CD14-positive monocyte (primary cell): ENCODE data around the gene ANO6. TPM values are rescaled to one million over a fixed set of nuclear protein-coding genes. Genes with fewer than 3 reads are reported as not detected.
A peak's percentile ranks its signal among the peaks of the same experiment; 100 is the strongest.

Experiments
- DNase-seq, 3 donors: peaks; one replicate each; pipeline ENCODE4 v3.0.0-alpha.2; 2011 to 2022
- H2AFZ ChIP-seq: 2 replicates; pipeline ENCODE4 v1.6.0; 2012; ENCODE audit warnings: mild to moderate bottlenecking, low read depth, low read length, inconsistent platforms; ENCODE audit not compliant: insufficient read depth, poor library complexity, severe bottlenecking
- H3K27ac ChIP-seq, 2 donors: 1 replicate in 1 of 2; 2 replicates in 1 of 2; pipeline ENCODE4 v1.5.1; 2012 to 2013; ENCODE audit warnings: low read length in 2 of 2, control low read depth in 1 of 2, inconsistent platforms in 1 of 2, low read depth in 1 of 2, mild to moderate bottlenecking in 1 of 2
- H3K27me3 ChIP-seq, 2 donors: one replicate each; pipeline versions ENCODE4 v1.6.0 to v1.6.1; 2011 to 2013; ENCODE audit warnings: low read length in 2 of 2; ENCODE audit not compliant: control insufficient read depth in 2 of 2, insufficient read depth in 2 of 2
- H3K36me3 ChIP-seq, 2 donors: replicated peaks in 1 of 2; 1 replicate in 1 of 2; 2 replicates in 1 of 2; pipeline versions ENCODE4 v1.5.1 to v1.6.1; 2012 to 2013; ENCODE audit warnings: low read length in 2 of 2, control low read depth in 1 of 2, inconsistent platforms in 1 of 2, mild to moderate bottlenecking in 1 of 2; ENCODE audit not compliant: insufficient read depth in 2 of 2, control insufficient read depth in 1 of 2
- H3K4me1 ChIP-seq, 2 donors: 1 replicate in 1 of 2; 2 replicates in 1 of 2; pipeline versions ENCODE4 v1.5.1 to v1.6.1; 2012 to 2013; ENCODE audit warnings: low read length in 2 of 2, control low read depth in 1 of 2, inconsistent platforms in 1 of 2, mild to moderate bottlenecking in 1 of 2, moderate library complexity in 1 of 2; ENCODE audit not compliant: insufficient read depth in 2 of 2, control insufficient read depth in 1 of 2
- H3K4me2 ChIP-seq: replicated peaks from 2 replicates; pipeline ENCODE3; 2012; ENCODE audit warnings: low read length, moderate library complexity, mild to moderate bottlenecking; ENCODE audit not compliant: poor library complexity, severe bottlenecking; ENCODE audit errors: extremely low read depth
- H3K4me3 ChIP-seq, 3 experiments: fragments of 200-600 bp in 1 of 3; sonication (generic) in 1 of 3; replicated peaks in 1 of 3; 1 replicate in 2 of 3; 2 replicates in 1 of 3; pipeline ENCODE4 v1.5.1; 2011 to 2013; ENCODE audit warnings: low read length in 3 of 3, mild to moderate bottlenecking in 3 of 3, control low read depth in 2 of 3, low read depth in 2 of 3, inconsistent platforms in 1 of 3, moderate library complexity in 1 of 3
- H3K79me2 ChIP-seq: 2 replicates; pipeline ENCODE4 v1.6.0; 2012; ENCODE audit warnings: mild to moderate bottlenecking, control low read depth, inconsistent platforms, low read length, moderate library complexity; ENCODE audit not compliant: insufficient read depth
- H3K9ac ChIP-seq: 2 replicates; pipeline ENCODE4 v1.6.0; 2017; ENCODE audit warnings: low read length, mild to moderate bottlenecking; ENCODE audit not compliant: insufficient read depth, poor library complexity, severe bottlenecking
- H3K9me3 ChIP-seq, 2 donors: replicated peaks in 1 of 2; 1 replicate in 1 of 2; 2 replicates in 1 of 2; pipeline versions ENCODE4 v1.5.1 to v1.6.1; 2012 to 2013; ENCODE audit warnings: low read length in 2 of 2, control low read depth in 1 of 2; ENCODE audit not compliant: control insufficient read depth in 1 of 2, insufficient read depth in 1 of 2
- H4K20me1 ChIP-seq: 2 replicates; pipeline ENCODE4 v1.6.0; 2012; ENCODE audit warnings: mild to moderate bottlenecking, low read length, control low read depth, moderate library complexity; ENCODE audit not compliant: insufficient read depth
- H3K27ac Mint-ChIP-seq, 7 donors: one replicate each; pipeline ENCODE4 v1.8.0; 2020; ENCODE audit warnings: mild to moderate bottlenecking in 7 of 7, mixed read lengths in 7 of 7, moderate library complexity in 6 of 7, inconsistent platforms in 2 of 7
- H3K27me3 Mint-ChIP-seq, 3 donors: one replicate each; pipeline ENCODE4 v1.8.0; 2021 to 2022; ENCODE audit warnings: low read depth in 3 of 3, mild to moderate bottlenecking in 3 of 3, mixed read lengths in 3 of 3, moderate library complexity in 3 of 3, inconsistent platforms in 1 of 3
- H3K36me3 Mint-ChIP-seq, 2 donors: one replicate each; pipeline ENCODE4 v1.8.0; 2020; ENCODE audit warnings: mixed read lengths in 2 of 2, inconsistent platforms in 1 of 2, mild to moderate bottlenecking in 1 of 2
- H3K4me1 Mint-ChIP-seq: one replicate; pipeline ENCODE4 v1.8.0; 2020; ENCODE audit warnings: mild to moderate bottlenecking, mixed read lengths
- H3K4me3 Mint-ChIP-seq, 2 donors: one replicate each; pipeline ENCODE4 v1.8.0; 2020; ENCODE audit warnings: mild to moderate bottlenecking in 2 of 2, mixed read lengths in 2 of 2, moderate library complexity in 1 of 2
- H3K9me3 Mint-ChIP-seq, 7 donors: one replicate each; pipeline ENCODE4 v1.8.0; 2020 to 2022; ENCODE audit warnings: mixed read lengths in 7 of 7, mild to moderate bottlenecking in 6 of 7, moderate library complexity in 6 of 7, inconsistent platforms in 2 of 7
- CTCF ChIP-seq: fragments of 200-600 bp; IDR thresholded peaks from one replicate; pipeline ENCODE4 v1.8.0; 2022; ENCODE audit warnings: antibody characterized with exemption, mild to moderate bottlenecking
- WGBS: methylation state at CpG from one replicate; pipeline ENCODE4 v1.1.5; 2013; ENCODE audit warnings: missing lambda C conversion rate; ENCODE audit not compliant: insufficient coverage; 5-methylcytosine and 5-hydroxymethylcytosine counted together
- intact Hi-C, 2 donors: fragments of 100-400 bp; cut with micrococcal nuclease; formaldehyde crosslinking; loops; one replicate each; pipeline versions ENCODE4 v1.15.0 to v1.15.1; 2023
- polyA plus RNA-seq, 3 donors: library from polyadenylated mRNA; depleted of rRNA in 1 of 3; unstranded in 2 of 3; stranded (reverse) in 1 of 3; fragments of 300-500 nt in 2 of 3; fragments of >200 nt in 1 of 3; fragmentation: Illumina TruSeq in 2 of 3; gene quantifications; 1 replicate in 2 of 3; 2 replicates in 1 of 3; pipeline ENCODE4 v1.2.3, GENCODE V29; 2012 to 2021

Gene ANO6
- polyA plus RNA-seq, 3 donors = 20.2 to 48.7 (median 34.1) TPM

- no peak for DNase-seq
- Histone ChIP-seq H3K4me2 (no peak overlapping the region), H3K4me1 (no peaks in the 10 kb centered on the region), H3K79me2 (no peaks in the 10 kb centered on the region), H4K20me1 (no peaks in the 10 kb centered on the region), H3K27me3 (no peaks in the 10 kb centered on the region), H3K4me3 (no peak overlapping the region), H3K36me3 (peaks cover 79 to 100% of the 10 kb centered on the region in 2 donors), H3K9ac (no peak overlapping the region), H3K9me3 (no peaks in the 10 kb centered on the region), H2AFZ (no peak overlapping the region), H3K27ac (no peak overlapping the region)
- no peaks in the 10 kb centered on the region for H3K4me1 Mint-ChIP-seq
- H3K36me3 Mint-ChIP-seq = peaks cover 89 to 94% of the 10 kb centered on the region in 2 donors
- peaks cover 0 to 2% (median 0%) of the 10 kb centered on the region in 3 donors for H3K27me3 Mint-ChIP-seq
- H3K27ac Mint-ChIP-seq = no peak overlapping the region
- H3K9me3 Mint-ChIP-seq = peaks cover 0 to 3% (median 0%) of the 10 kb centered on the region in 7 donors
- TF ChIP-seq CTCF = no peak
- H3K4me3 Mint-ChIP-seq = no peak overlapping the region
- intact Hi-C loops = no loop called here
- no CpG with 5 or more reads among the region's 4 CpGs for WGBS
Measured at GRCh38 chr12:45425426-45425825, 209.5 kb downstream of the ANO6 start.

GRCh38 chr12:45426294-45426693, 210.4 kb downstream of the ANO6 start:
- Histone ChIP-seq H3K27me3 (no peaks in the 10 kb centered on the region), H3K4me2 (no peak overlapping the region), H3K27ac (no peak overlapping the region), H2AFZ (no peak overlapping the region), H3K4me3 (no peak overlapping the region), H4K20me1 (no peaks in the 10 kb centered on the region), H3K9me3 (no peaks in the 10 kb centered on the region), H3K4me1 (no peaks in the 10 kb centered on the region), H3K9ac (no peak overlapping the region), H3K79me2 (no peaks in the 10 kb centered on the region), H3K36me3 (peaks cover 77 to 100% of the 10 kb centered on the region in 2 donors)
- DNase-seq = no peak
- H3K9me3 Mint-ChIP-seq = peaks cover 0 to 3% (median 0%) of the 10 kb centered on the region in 7 donors
- peaks cover 92 to 94% of the 10 kb centered on the region in 2 donors for H3K36me3 Mint-ChIP-seq
- H3K4me1 Mint-ChIP-seq = no peaks in the 10 kb centered on the region
- peaks cover 0 to 2% (median 0%) of the 10 kb centered on the region in 3 donors for H3K27me3 Mint-ChIP-seq
- intact Hi-C loops = no loop called here
- no peak for TF ChIP-seq CTCF
- no peak overlapping the region for H3K4me3 Mint-ChIP-seq
- 63% methylated on average over 4 of the region's 4 CpGs for WGBS
- H3K27ac Mint-ChIP-seq = peak overlapping the region in 3 of 7 donors; percentile 11 to 14 (median 12)
